GM18520 (cell line): Measurements from ENCODE around the gene SCN4B.

ENCODE experiments used
- ATAC-seq: cut with Tn5 transposase; IDR thresholded peaks from one replicate; pipeline ENCODE4 v1.9.1; 2021; ENCODE audit not compliant: unreplicated experiment

Gene SCN4B

GRCh38 chr11:118175031-118175992 lies 22.7 kb upstream of the SCN4B start:
- ATAC-seq = no peak

- no peak for ATAC-seq
These were observed 21.5 kb upstream of the SCN4B start for GRCh38 chr11:118174006-118174567.

- no peak for ATAC-seq
These were observed 19.7 kb upstream of the SCN4B start for GRCh38 chr11:118172356-118172755.

- no peak for ATAC-seq
These were observed 18.8 kb upstream of the SCN4B start for GRCh38 chr11:118171269-118172062.

- no peak for ATAC-seq
These were observed 18.3 kb upstream of the SCN4B start for GRCh38 chr11:118170882-118171268.

- ATAC-seq = no peak
These were observed 17.6 kb upstream of the SCN4B start for GRCh38 chr11:118170231-118170630.

GRCh38 chr11:118169300-118170140 lies 16.9 kb upstream of the SCN4B start:
- no peak for ATAC-seq

- ATAC-seq = no peak
These were observed 16.1 kb upstream of the SCN4B start for GRCh38 chr11:118168751-118169150.

GRCh38 chr11:118168316-118168715 lies 15.7 kb upstream of the SCN4B start:
- ATAC-seq = no peak

GRCh38 chr11:118167906-118168305 lies 15.3 kb upstream of the SCN4B start:
- ATAC-seq = no peak

GRCh38 chr11:118167253-118167652 lies 14.6 kb upstream of the SCN4B start:
- no peak for ATAC-seq

- ATAC-seq = no peak
These were observed 14.0 kb upstream of the SCN4B start for GRCh38 chr11:118166641-118167040.

GRCh38 chr11:118164885-118165284 lies 12.3 kb upstream of the SCN4B start:
- no peak for ATAC-seq

- ATAC-seq = no peak
These were observed 10.9 kb upstream of the SCN4B start for GRCh38 chr11:118163494-118163893.

- ATAC-seq = no peak
These were observed 10.2 kb upstream of the SCN4B start for GRCh38 chr11:118162846-118163245.

GRCh38 chr11:118161786-118162185 lies 9.2 kb upstream of the SCN4B start:
- no peak for ATAC-seq

GRCh38 chr11:118157186-118157895 lies 4.7 kb upstream of the SCN4B start:
- no peak for ATAC-seq

- no peak for ATAC-seq
These were observed 4.0 kb upstream of the SCN4B start for GRCh38 chr11:118156531-118157185.

GRCh38 chr11:118155776-118156530 lies 3.3 kb upstream of the SCN4B start:
- ATAC-seq = no peak
